ENCODE measurements around the gene DMBX1. TPM values are rescaled to one million over a fixed set of nuclear protein-coding genes. Genes with fewer than 3 reads are reported as not detected.

DMBX1 gene
- total RNA-seq, 1 experiment from 2014 or later = 0.79 TPM

DNA sequence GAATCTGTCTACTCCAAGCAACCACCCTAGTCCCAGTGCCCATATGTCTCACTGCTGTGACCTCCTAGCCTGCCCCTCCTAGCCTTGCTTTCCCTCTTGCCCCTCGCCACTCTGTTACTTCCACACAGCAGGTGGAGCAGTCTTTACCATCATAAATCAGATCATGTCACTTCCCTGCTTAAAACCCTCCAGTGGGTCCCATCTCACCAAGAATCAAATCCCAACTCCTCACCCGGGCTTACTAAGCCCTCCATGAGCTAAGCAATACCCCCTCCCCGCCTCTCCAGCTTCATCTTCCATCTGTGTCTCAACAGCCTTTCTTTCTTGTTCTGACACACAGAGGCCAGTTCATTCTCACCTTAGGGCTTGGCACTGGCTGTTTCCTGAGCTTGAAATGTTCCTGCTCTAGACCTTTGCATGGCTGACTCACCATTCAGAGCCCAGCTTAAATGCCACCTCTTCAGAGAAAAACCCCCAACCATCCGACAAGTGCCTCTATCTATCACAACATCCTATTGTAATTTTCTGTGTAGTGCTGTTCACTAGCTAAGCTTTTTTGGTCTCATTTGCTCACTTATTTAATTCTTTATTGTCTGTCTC, 39.5 kb downstream of the DMBX1 start:
- no peak for DNase-seq
- no peaks in the 10 kb centered on the region for H3K9me3 ChIP-seq (ENCODE audit: insufficient read depth, low read depth)
- peaks cover 17% of the 10 kb centered on the region for H3K4me1 ChIP-seq (replicated peaks; ENCODE audit: insufficient read depth)
- ChIA-PET CTCF (interaction anchor here (0.6 to 2.1 kb wide), 4 partner anchors 8 to 108 kb away, joined by 3 to 12 read pairs (median 6); no protein-coding TSS in a partner anchor), POLR2A (ENCODE audit: unreplicated experiment) (interaction anchor here (0.6 kb wide), 1 partner anchor 95 kb away, joined by 3 read pairs; no protein-coding TSS in a partner anchor)
- no peaks in the 10 kb centered on the region for H4K20me1 ChIP-seq (ENCODE audit: insufficient read depth)
- H2AFZ ChIP-seq = no peak overlapping the region
- H3K9me2 ChIP-seq (ENCODE audit: insufficient read depth) = no peaks in the 10 kb centered on the region
- H3K4me2 ChIP-seq = no peak overlapping the region
- intact Hi-C loops (cut with micrococcal nuclease; ENCODE audit: unreplicated experiment) = no loop called here
- H3K27ac ChIP-seq = no peak overlapping the region
- peaks cover 7% of the 10 kb centered on the region for H3K27me3 ChIP-seq (ENCODE audit: insufficient read depth, low read depth)
- H3K36me3 ChIP-seq (ENCODE audit: low read depth) = no peaks in the 10 kb centered on the region
- H3K4me3 ChIP-seq = no peak overlapping the region
- no TSS peak for BruUV-seq (replicated peaks)
- no peaks in the 10 kb centered on the region for H3F3A ChIP-seq (ENCODE audit: insufficient read depth, low read depth)
- TF ChIP-seq, protein P1, sequence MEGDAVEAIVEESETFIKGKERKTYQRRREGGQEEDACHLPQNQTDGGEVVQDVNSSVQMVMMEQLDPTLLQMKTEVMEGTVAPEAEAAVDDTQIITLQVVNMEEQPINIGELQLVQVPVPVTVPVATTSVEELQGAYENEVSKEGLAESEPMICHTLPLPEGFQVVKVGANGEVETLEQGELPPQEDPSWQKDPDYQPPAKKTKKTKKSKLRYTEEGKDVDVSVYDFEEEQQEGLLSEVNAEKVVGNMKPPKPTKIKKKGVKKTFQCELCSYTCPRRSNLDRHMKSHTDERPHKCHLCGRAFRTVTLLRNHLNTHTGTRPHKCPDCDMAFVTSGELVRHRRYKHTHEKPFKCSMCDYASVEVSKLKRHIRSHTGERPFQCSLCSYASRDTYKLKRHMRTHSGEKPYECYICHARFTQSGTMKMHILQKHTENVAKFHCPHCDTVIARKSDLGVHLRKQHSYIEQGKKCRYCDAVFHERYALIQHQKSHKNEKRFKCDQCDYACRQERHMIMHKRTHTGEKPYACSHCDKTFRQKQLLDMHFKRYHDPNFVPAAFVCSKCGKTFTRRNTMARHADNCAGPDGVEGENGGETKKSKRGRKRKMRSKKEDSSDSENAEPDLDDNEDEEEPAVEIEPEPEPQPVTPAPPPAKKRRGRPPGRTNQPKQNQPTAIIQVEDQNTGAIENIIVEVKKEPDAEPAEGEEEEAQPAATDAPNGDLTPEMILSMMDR (conservative IDR thresholded peaks at IDR 0.05) = no peak
- no peak for TF ChIP-seq EZH2 (IDR thresholded peaks at IDR 0.05; ENCODE audit: low read depth)
- no peaks in the 10 kb centered on the region for H3K79me2 ChIP-seq (ENCODE audit: low read depth)

DNA sequence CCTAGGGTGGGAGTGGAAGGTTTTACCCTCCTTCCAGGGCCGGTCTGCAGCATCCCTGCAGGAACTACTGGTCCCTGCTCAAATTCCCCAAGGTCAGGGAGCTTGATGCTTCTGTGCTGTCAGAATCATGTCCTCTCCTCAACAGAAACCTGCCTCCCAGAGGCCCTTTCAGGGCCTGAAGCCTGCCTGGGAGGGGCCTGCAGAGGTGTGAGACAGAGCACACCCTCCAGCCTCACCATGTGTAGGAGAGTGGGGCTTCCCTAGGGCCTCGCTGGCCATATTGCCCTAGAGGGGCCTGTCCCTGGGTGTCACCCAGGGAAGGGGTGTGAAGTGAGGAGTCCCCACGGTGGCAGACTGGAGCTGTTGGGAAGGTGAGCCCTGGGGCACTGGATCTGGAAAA, 40.7 kb downstream of the DMBX1 start:
- Histone ChIP-seq H2AFZ (no peak overlapping the region), H4K20me1 (ENCODE audit: insufficient read depth) (no peaks in the 10 kb centered on the region), H3K27ac (no peak overlapping the region), H3K36me3 (ENCODE audit: low read depth) (no peaks in the 10 kb centered on the region), H3K4me2 (peak overlapping the region; percentile 36), H3K27me3 (ENCODE audit: insufficient read depth, low read depth) (peaks cover 7% of the 10 kb centered on the region), H3K4me1 (replicated peaks; ENCODE audit: insufficient read depth) (peaks cover 17% of the 10 kb centered on the region), H3K4me3 (no peak overlapping the region), H3K79me2 (ENCODE audit: low read depth) (no peaks in the 10 kb centered on the region), H3K9me3 (ENCODE audit: insufficient read depth, low read depth) (no peaks in the 10 kb centered on the region), H3K9me2 (ENCODE audit: insufficient read depth) (no peaks in the 10 kb centered on the region), H3F3A (ENCODE audit: insufficient read depth, low read depth) (no peaks in the 10 kb centered on the region)
- DNase-seq = no peak
- TF ChIP-seq, protein P1 (conservative IDR thresholded peaks at IDR 0.05) = no peak
- no peak for TF ChIP-seq EZH2 (IDR thresholded peaks at IDR 0.05; ENCODE audit: low read depth)
- ChIA-PET CTCF (interaction anchor here (0.6 to 2.1 kb wide), 4 partner anchors 84 to 138 kb away, joined by 3 to 8 read pairs (median 4); partner anchors contain the start of gene ATPAF1), POLR2A (ENCODE audit: unreplicated experiment) (interaction anchor here (0.6 kb wide), 1 partner anchor 49 kb away, joined by 3 read pairs; no protein-coding TSS in a partner anchor)
- intact Hi-C loops (cut with micrococcal nuclease; ENCODE audit: unreplicated experiment) = loop anchor here (5.0 kb wide), 1 partner anchor 472 kb away; no protein-coding TSS in a partner anchor
- no TSS peak for BruUV-seq (replicated peaks)

DNA sequence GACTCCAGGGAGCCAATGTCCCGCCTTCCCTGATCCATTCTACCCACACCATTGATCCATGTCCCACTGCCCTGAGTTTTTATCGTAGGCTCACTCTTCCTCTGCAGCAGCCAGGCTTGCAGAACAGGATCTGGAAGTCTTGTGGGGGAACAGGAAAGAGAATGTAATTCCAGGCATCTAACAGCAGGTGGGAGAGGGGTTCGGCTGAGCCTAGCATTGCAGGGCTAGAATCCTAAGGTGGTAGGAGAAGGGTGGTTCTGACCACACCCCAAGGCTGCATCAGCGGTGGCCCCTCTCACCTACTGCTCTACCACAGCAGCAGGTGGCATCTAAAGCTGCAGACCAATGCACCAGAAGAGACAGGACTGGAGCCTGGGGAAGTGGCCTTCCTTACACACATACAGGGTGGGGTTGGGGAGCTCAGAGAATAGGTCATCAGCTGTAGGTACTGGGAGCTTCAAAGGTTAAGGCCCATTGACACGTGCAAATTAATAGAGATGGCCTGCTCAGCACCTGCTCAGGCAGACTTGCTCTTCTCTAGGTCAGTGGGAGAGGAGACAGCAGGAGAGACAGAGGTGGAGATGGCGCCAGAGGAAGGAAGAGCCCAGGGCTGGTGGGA, 41.3 kb downstream of the DMBX1 start:
- no peaks in the 10 kb centered on the region for H3K9me3 ChIP-seq (ENCODE audit: insufficient read depth, low read depth)
- no peak overlapping the region for H3K27ac ChIP-seq
- H3F3A ChIP-seq (ENCODE audit: insufficient read depth, low read depth) = no peaks in the 10 kb centered on the region
- peaks cover 17% of the 10 kb centered on the region for H3K4me1 ChIP-seq (replicated peaks; ENCODE audit: insufficient read depth)
- ChIA-PET POLR2A (ENCODE audit: unreplicated experiment) (interaction anchor here (0.6 kb wide), 1 partner anchor 50 kb away, joined by 3 read pairs; no protein-coding TSS in a partner anchor), CTCF (interaction anchor here (0.5 to 2.1 kb wide), 4 partner anchors 84 to 137 kb away, joined by 3 to 8 read pairs (median 4); partner anchors contain the start of gene ATPAF1)
- BruUV-seq (replicated peaks) = no TSS peak
- no peaks in the 10 kb centered on the region for H4K20me1 ChIP-seq (ENCODE audit: insufficient read depth)
- no peak overlapping the region for H3K4me3 ChIP-seq
- no peaks in the 10 kb centered on the region for H3K36me3 ChIP-seq (ENCODE audit: low read depth)
- H2AFZ ChIP-seq = no peak overlapping the region
- no peaks in the 10 kb centered on the region for H3K9me2 ChIP-seq (ENCODE audit: insufficient read depth)
- peak overlapping the region; percentile 36 for H3K4me2 ChIP-seq
- DNase-seq = peak; percentile 57 to 61
- intact Hi-C loops (cut with micrococcal nuclease; ENCODE audit: unreplicated experiment) = loop anchor here (5.0 kb wide), 1 partner anchor 471 kb away; no protein-coding TSS in a partner anchor
- H3K27me3 ChIP-seq (ENCODE audit: insufficient read depth, low read depth) = peaks cover 7% of the 10 kb centered on the region
- TF ChIP-seq EZH2 (IDR thresholded peaks at IDR 0.05; ENCODE audit: low read depth) = no peak
- TF ChIP-seq, protein P1 (conservative IDR thresholded peaks at IDR 0.05) = peak; percentile 61
- no peaks in the 10 kb centered on the region for H3K79me2 ChIP-seq (ENCODE audit: low read depth)
